HepG2 (cell line): Measurements from ENCODE around the gene TMEM253. TPM values are rescaled to one million over a fixed set of nuclear protein-coding genes. Genes with fewer than 3 reads are reported as not detected.

Experiments
- CSRNP1 ChIP-seq: sonication (generic); formaldehyde crosslinking; IDR thresholded peaks from 2 replicates; pipeline ENCODE4 v1.8.1; 2023; ENCODE audit warnings: mild to moderate bottlenecking, missing genetic modification reagents
- HMGXB3 ChIP-seq: sonication (generic); formaldehyde crosslinking; IDR thresholded peaks from 2 replicates; pipeline ENCODE4 v1.4.0; 2020; ENCODE audit warnings: missing genetic modification reagents, borderline replicate concordance
- IKZF1 ChIP-seq: fragments of 450-650 bp; IDR thresholded peaks from 2 replicates; pipeline ENCODE4 v1.7.1; 2016
- KDM5A ChIP-seq: fragments of 200-600 bp; sonication (generic); IDR thresholded peaks from 2 replicates; pipeline ENCODE4 v1.7.0; 2018; ENCODE audit warnings: antibody characterized with exemption, mild to moderate bottlenecking, low read length, borderline replicate concordance
- MED1 ChIP-seq: sonication (generic); formaldehyde crosslinking; IDR thresholded peaks from 2 replicates; pipeline ENCODE4 v1.4.0; 2020; ENCODE audit warnings: missing genetic modification reagents
- MTF1 ChIP-seq: sonication (generic); formaldehyde crosslinking; IDR thresholded peaks from 2 replicates; pipeline ENCODE4 v1.5.0; 2020; ENCODE audit warnings: missing genetic modification reagents
- POGK ChIP-seq: sonication (generic); formaldehyde crosslinking; conservative IDR thresholded peaks from 2 replicates; pipeline ENCODE4 v1.8.0; 2022; ENCODE audit warnings: mild to moderate bottlenecking, moderate library complexity, missing genetic modification reagents
- SETDB1 ChIP-seq: sonication (generic); formaldehyde crosslinking; IDR thresholded peaks from 2 replicates; pipeline ENCODE4 v1.5.1; 2020; ENCODE audit warnings: missing genetic modification reagents, mild to moderate bottlenecking, borderline replicate concordance
- SMAD1 ChIP-seq: sonication (generic); formaldehyde crosslinking; IDR thresholded peaks from 2 replicates; pipeline ENCODE4 v1.4.0; 2020; ENCODE audit warnings: missing genetic modification reagents, low read depth, mild to moderate bottlenecking, borderline replicate concordance
- SRSF1 ChIP-seq: fragments of 200-400 bp; formaldehyde crosslinking; optimal IDR thresholded peaks from 2 replicates; pipeline ENCODE3; 2017; ENCODE audit warnings: mild to moderate bottlenecking, low read depth, low read length, moderate library complexity
- ZKSCAN8 ChIP-seq: IDR thresholded peaks from 2 replicates; pipeline ENCODE4 v1.6.1; 2016; ENCODE audit warnings: borderline replicate concordance, missing genetic modification reagents, missing compliant biosample characterization
- ZNF280D ChIP-seq: sonication (generic); formaldehyde crosslinking; IDR thresholded peaks from 2 replicates; pipeline ENCODE4 v1.5.1; 2020; ENCODE audit warnings: mild to moderate bottlenecking, missing genetic modification reagents
- ZNF563 ChIP-seq: sonication (generic); formaldehyde crosslinking; IDR thresholded peaks from 2 replicates; pipeline ENCODE4 v1.8.0; 2022; ENCODE audit warnings: mild to moderate bottlenecking, moderate library complexity, missing genetic modification reagents
- ZNF800 ChIP-seq: sonication (generic); formaldehyde crosslinking; IDR thresholded peaks from 2 replicates; pipeline ENCODE4 v1.4.0; 2020; ENCODE audit warnings: missing genetic modification reagents
- polyA plus RNA-seq, 8 experiments: library from polyadenylated mRNA; depleted of rRNA in 3 of 8; stranded (reverse) in 7 of 8; unstranded in 1 of 8; fragments of >200 nt; fragmentation: Illumina TruSeq in 4 of 8; extraction: Trizol in 4 of 8; gene quantifications; 2 replicates each; pipeline versions ENCODE4 v1.2.1 to v1.2.3, GENCODE V29; 2011 to 2016; ENCODE audit warnings: low read depth in 4 of 8, missing spikeins in 1 of 8, mixed read lengths in 1 of 8; ENCODE audit not compliant: insufficient read depth in 1 of 8
- total RNA-seq, 5 experiments: library from RNA; depleted of rRNA; stranded (reverse); fragments of >200 nt; fragmentation: Illumina TruSeq; extraction: Trizol; gene quantifications; 2 replicates each; pipeline ENCODE4 v1.2.3, GENCODE V29; 2016; ENCODE audit warnings: low read depth in 1 of 5

The TMEM253 gene
- total and polyA plus RNA-seq, 2 of the 13 experiments (the other 11 are each of a cell fraction or from before 2014, with no cell fraction given) = 0.29 to 0.45 TPM

- TF ChIP-seq ZNF800 (CRISPR knock-in tag) (no peak), KDM5A (no peak), SMAD1 (CRISPR knock-in tag) (0 out of 2 replicates have a peak, but pooled peaks have one; percentile 51), SRSF1 (no peak), ZKSCAN8 (CRISPR knock-in tag) (no peak), ZNF563 (CRISPR knock-in tag) (no peak; the same call in 1 of the 2 replicates), MTF1 (CRISPR knock-in tag) (no peak), ZNF280D (no peak), IKZF1 (no peak), SETDB1 (CRISPR knock-in tag) (no peak), POGK (CRISPR knock-in tag) (peak; percentile 55; the same call in 1 of the 2 replicates), CSRNP1 (CRISPR knock-in tag) (no peak), MED1 (peak; percentile 24; the same call in 1 of the 2 replicates), HMGXB3 (no peak)
Observed at GRCh38 chr14:21053184-21054122, 47.4 kb upstream of the TMEM253 start (continued).
